OCI-M1 (cell line): Measurements from ENCODE around the gene ELK1.
"Not testable (repeated sequence)": the region's sequence is repeated elsewhere in the genome, so short reads cannot be mapped to it uniquely, and the experiment has no call there.

Experiments
- DNase-seq: peaks from one replicate; lab custom pipeline; 2025; lab: John Stamatoyannopoulos, UW

Gene ELK1

GRCh38 chrX:47650164-47651042 lies at the start of gene ELK1:
ELK1 (minus strand) TSS chrX:47650563; CDS start chrX:47641441, 9,122 bp downstream.
- DNase-seq, result peak; percentile 98

- DNase-seq, result no peak
These were observed 46.8 kb upstream of the ELK1 start for GRCh38 chrX:47697181-47697580.

- DNase-seq, result peak; percentile 18
These were observed 39.8 kb upstream of the ELK1 start for GRCh38 chrX:47690175-47690574.

- DNase-seq, result no peak
These were observed 36.9 kb upstream of the ELK1 start for GRCh38 chrX:47687263-47687662.

GRCh38 chrX:47683829-47684205 lies 33.5 kb upstream of the ELK1 start:
- DNase-seq, result no peak

GRCh38 chrX:47683184-47683828 lies 32.9 kb upstream of the ELK1 start:
- peak; percentile 56 for DNase-seq

GRCh38 chrX:47675959-47676859 lies 25.8 kb upstream of the ELK1 start:
- DNase-seq, result peak; percentile 80

- DNase-seq, result no peak
These were observed 24.4 kb upstream of the ELK1 start for GRCh38 chrX:47674776-47675175.

- DNase-seq, result not testable (repeated sequence)
These were observed 15.4 kb upstream of the ELK1 start for GRCh38 chrX:47665797-47666196.

GRCh38 chrX:47664737-47665136 lies 14.4 kb upstream of the ELK1 start:
- no peak for DNase-seq

GRCh38 chrX:47662144-47662657 lies 11.8 kb upstream of the ELK1 start:
- DNase-seq, result peak; percentile 65

- no peak for DNase-seq
These were observed 11.2 kb upstream of the ELK1 start for GRCh38 chrX:47661539-47661938.

GRCh38 chrX:47659421-47659726 lies 9.0 kb upstream of the ELK1 start:
- DNase-seq, result no peak

GRCh38 chrX:47658684-47659420 lies 8.5 kb upstream of the ELK1 start, which contains the start of gene UXT:
UXT (minus strand) TSS chrX:47659180; CDS start chrX:47658927, 253 bp downstream.
- DNase-seq, result peak; percentile 96

GRCh38 chrX:47658301-47658683 lies 7.9 kb upstream of the ELK1 start:
- DNase-seq, result no peak

- no peak for DNase-seq
These were observed 911 bp upstream of the ELK1 start for GRCh38 chrX:47651043-47651905.

- DNase-seq, result no peak
These were observed 591 bp downstream of the ELK1 start for GRCh38 chrX:47649781-47650163.

GRCh38 chrX:47649271-47649670 lies 1.1 kb downstream of the ELK1 start:
- DNase-seq, result peak; percentile 31

- DNase-seq, result no peak
These were observed 2.0 kb downstream of the ELK1 start for GRCh38 chrX:47648376-47648775.

GRCh38 chrX:47646636-47647035 lies 3.7 kb downstream of the ELK1 start:
- DNase-seq, result no peak

GRCh38 chrX:47645530-47645929 lies 4.8 kb downstream of the ELK1 start:
- no peak for DNase-seq
